ENCODE data around the gene GFRA4.

DNA sequence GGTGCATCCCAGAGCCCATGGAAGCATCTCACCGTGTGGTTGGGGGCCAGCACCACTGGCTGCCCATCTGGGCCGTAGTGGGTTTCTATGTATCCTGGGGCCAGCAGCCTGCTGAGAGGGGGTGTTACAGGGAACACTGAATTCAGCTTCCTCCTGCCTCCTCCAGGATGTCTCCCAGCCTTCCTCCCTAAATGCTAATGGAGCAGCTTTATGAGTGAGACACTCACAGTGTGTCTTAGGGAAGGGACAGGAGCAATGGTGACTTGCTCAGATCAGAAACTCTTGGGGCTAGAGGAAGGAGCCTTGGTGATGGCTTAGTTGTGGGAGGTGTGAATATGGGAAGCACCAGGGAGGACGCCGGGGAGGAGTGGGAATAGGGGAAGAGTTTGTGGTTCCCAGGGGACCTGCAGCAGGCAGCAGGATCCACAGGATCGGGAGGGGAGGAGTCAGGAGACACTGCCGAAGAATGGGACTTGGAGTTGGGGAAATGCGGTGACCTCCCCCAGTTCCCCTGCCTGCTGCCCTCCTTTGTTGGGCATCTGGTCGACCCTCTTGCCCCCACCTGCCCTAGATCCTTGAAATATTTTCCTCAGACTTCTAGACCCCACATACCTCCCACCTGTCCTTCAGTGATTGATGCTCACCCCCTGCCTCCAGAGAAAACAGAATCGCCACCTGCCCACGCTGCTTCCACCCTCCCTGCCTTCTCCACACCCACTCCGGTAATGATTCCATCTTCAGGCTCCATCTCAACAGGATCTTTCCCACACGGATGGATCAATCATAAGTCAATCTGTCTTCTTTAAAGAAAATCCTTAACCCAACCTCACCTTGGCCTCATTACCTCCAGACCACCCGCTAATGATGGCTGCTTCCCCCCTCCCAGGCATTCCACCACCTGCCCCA, 12.0 kb upstream of the GFRA4 start:
- TF ChIP-seq CTCF (conservative IDR thresholded peaks at IDR 0.05; ENCODE audit: low read depth, low read length) (no peak), EZH2 (IDR thresholded peaks at IDR 0.05; ENCODE audit: low read length, unreplicated experiment) (no peak), EZH2phosphoT487 (IDR thresholded peaks at IDR 0.05; ENCODE audit: borderline replicate concordance, low read length) (no peak)
